Sigmoid colon (tissue), 7 donors: Measurements from ENCODE around the gene ZCCHC24. TPM values are rescaled to one million over a fixed set of nuclear protein-coding genes. Genes with fewer than 3 reads are reported as not detected.

Experiments used
- DNase-seq: peaks from one replicate; pipeline ENCODE4 v3.0.0-alpha.2; 2019
- H3K27ac ChIP-seq, 4 donors: fragments of 200-600 bp; sonication (generic); one replicate each; pipeline ENCODE4 v1.5.1; 2016 to 2019; ENCODE audit warnings: mild to moderate bottlenecking in 1 of 4
- H3K27me3 ChIP-seq, 3 donors: fragments of 200-600 bp; sonication (generic); one replicate each; pipeline ENCODE4 v1.5.1; 2019; ENCODE audit warnings: mild to moderate bottlenecking in 1 of 3
- H3K36me3 ChIP-seq, 4 donors: fragments of 200-600 bp; sonication (generic); one replicate each; pipeline ENCODE4 v1.5.1; 2016 to 2019
- H3K4me1 ChIP-seq, 4 donors: fragments of 200-600 bp; sonication (generic); one replicate each; pipeline ENCODE4 v1.5.1; 2017 to 2019
- H3K4me3 ChIP-seq, 4 donors: fragments of 200-600 bp; sonication (generic); one replicate each; pipeline ENCODE4 v1.5.1; 2017 to 2019; ENCODE audit warnings: mild to moderate bottlenecking in 2 of 4, moderate library complexity in 1 of 4
- H3K9me3 ChIP-seq, 4 donors: fragments of 200-600 bp in 3 of 4; sonication (generic) in 3 of 4; one replicate each; pipeline versions ENCODE4 v1.5.1 to v1.6.1; 2013 to 2019
- CTCF ChIP-seq, 4 experiments: fragments of 450-650 bp in 3 of 4; fragments of 200-600 bp in 1 of 4; IDR thresholded peaks; one replicate each; pipeline ENCODE4 v1.5.1; 2016 to 2019; ENCODE audit warnings: antibody characterized with exemption in 4 of 4, mild to moderate bottlenecking in 3 of 4, moderate library complexity in 2 of 4
- EP300 ChIP-seq, 4 donors: sonication (generic); formaldehyde crosslinking; IDR thresholded peaks; one replicate each; pipeline ENCODE4 v1.6.1; 2017; ENCODE audit warnings: antibody characterized with exemption in 4 of 4
- POLR2A ChIP-seq, 2 donors: fragments of 450-650 bp; IDR thresholded peaks; one replicate each; pipeline ENCODE4 v1.6.1; 2016; ENCODE audit warnings: antibody characterized with exemption in 2 of 2, mild to moderate bottlenecking in 2 of 2, moderate library complexity in 2 of 2
- POLR2AphosphoS5 ChIP-seq, 4 donors: sonication (generic); formaldehyde crosslinking; IDR thresholded peaks; one replicate each; pipeline ENCODE4 v1.6.1; 2017; ENCODE audit warnings: antibody characterized with exemption in 4 of 4
- WGBS, 2 donors: extraction: QIAGEN DNeasy Blood & Tissue Kit; methylation state at CpG; one replicate each; pipeline ENCODE4 v1.1.7; 2013; 5-methylcytosine and 5-hydroxymethylcytosine counted together
- intact Hi-C: fragments of 100-400 bp; cut with DNase I; formaldehyde crosslinking; loops from one replicate; pipeline ENCODE4 v1.15.1; 2023
- polyA plus RNA-seq, 3 donors: library from polyadenylated mRNA; stranded (reverse); fragments of 200-250 nt; gene quantifications; one replicate each; pipeline ENCODE4 v1.2.3, GENCODE V29; 2013
- total RNA-seq, 4 donors: library from RNA; depleted of rRNA; stranded (reverse); fragments of >200 nt; gene quantifications; one replicate each; pipeline ENCODE4 v1.1.0, GENCODE V29; 2016
- donor health status: healthy with polysubstance abuse.
- donor health status: Bipolar disorder and iron deficiency.
- donor health status: healthy.

The ZCCHC24 gene
- total and polyA plus RNA-seq, 7 donors, result 7.6 to 141 (median 82.6) TPM

GRCh38 chr10:79425074-79425532, 20.3 kb downstream of the ZCCHC24 start:
- Histone ChIP-seq H3K9me3 (no peaks in the 10 kb centered on the region), H3K4me1 (peaks cover 0 to 70% (median 43%) of the 10 kb centered on the region in 4 donors), H3K36me3 (peaks cover 0 to 42% (median 5%) of the 10 kb centered on the region in 4 donors), H3K4me3 (no peak overlapping the region), H3K27me3 (no peaks in the 10 kb centered on the region), H3K27ac (peak overlapping the region in 3 of 4 donors; percentile 65 to 98 (median 69))
- DNase-seq, result peak; percentile 69
- intact Hi-C loops, result no loop called here
- WGBS, 2 donors, result 69 to 71% methylated on average over 5 of the region's 5 CpGs
- TF ChIP-seq EP300 (IDR thresholded peaks at IDR 0.05), result no peak
- no peak for TF ChIP-seq CTCF (IDR thresholded peaks at IDR 0.05)
- TF ChIP-seq POLR2A (IDR thresholded peaks at IDR 0.05), result no peak
- no peak for TF ChIP-seq POLR2AphosphoS5 (IDR thresholded peaks at IDR 0.05)

GRCh38 chr10:79424221-79425073, 21.0 kb downstream of the ZCCHC24 start:
- TF ChIP-seq POLR2AphosphoS5 (IDR thresholded peaks at IDR 0.05), result peak in 3 of 4 donors; percentile 32 to 62 (median 41)
- peak in 2 of 4 donors; percentile 40 to 49 for TF ChIP-seq EP300 (IDR thresholded peaks at IDR 0.05)
- TF ChIP-seq CTCF (IDR thresholded peaks at IDR 0.05), result no peak
- TF ChIP-seq POLR2A (IDR thresholded peaks at IDR 0.05), result no peak
- no peak overlapping the region for H3K4me3 ChIP-seq
- no peaks in the 10 kb centered on the region for H3K9me3 ChIP-seq
- DNase-seq, result peak; percentile 84
- peak overlapping the region in 3 of 4 donors; percentile 65 to 98 (median 69) for H3K27ac ChIP-seq
- H3K36me3 ChIP-seq, result peaks cover 0 to 38% (median 2%) of the 10 kb centered on the region in 4 donors
- WGBS, 2 donors, result 28 to 67% methylated on average over 11 of the region's 11 CpGs
- H3K4me1 ChIP-seq, result peaks cover 0 to 70% (median 40%) of the 10 kb centered on the region in 4 donors
- H3K27me3 ChIP-seq, result no peaks in the 10 kb centered on the region
- intact Hi-C loops, result no loop called here

- peaks cover 0 to 91% (median 44%) of the 10 kb centered on the region in 4 donors for H3K4me1 ChIP-seq
- no peaks in the 10 kb centered on the region for H3K9me3 ChIP-seq
- WGBS, 2 donors, result 76 to 84% methylated on average over 9 of the region's 9 CpGs
- intact Hi-C loops, result no loop called here
- H3K36me3 ChIP-seq, result peaks cover 0 to 43% (median 5%) of the 10 kb centered on the region in 4 donors
- no peak overlapping the region for H3K4me3 ChIP-seq
- DNase-seq, result peak; percentile 88
- peak overlapping the region in 3 of 4 donors; percentile 63 to 98 (median 69) for H3K27ac ChIP-seq
- H3K27me3 ChIP-seq, result no peaks in the 10 kb centered on the region
- no peak for TF ChIP-seq EP300 (IDR thresholded peaks at IDR 0.05)
- TF ChIP-seq POLR2AphosphoS5 (IDR thresholded peaks at IDR 0.05), result peak in 1 of 4 donors; percentile 42
- TF ChIP-seq CTCF (IDR thresholded peaks at IDR 0.05), result no peak
Observed at GRCh38 chr10:79422178-79422892, 23.1 kb downstream of the ZCCHC24 start.

- no peaks in the 10 kb centered on the region for H3K9me3 ChIP-seq
- peaks cover 0 to 52% (median 5%) of the 10 kb centered on the region in 4 donors for H3K36me3 ChIP-seq
- peak overlapping the region in 3 of 4 donors; percentile 63 to 98 (median 69) for H3K27ac ChIP-seq
- intact Hi-C loops, result no loop called here
- H3K4me1 ChIP-seq, result peaks cover 0 to 98% (median 48%) of the 10 kb centered on the region in 4 donors
- TF ChIP-seq POLR2AphosphoS5 (IDR thresholded peaks at IDR 0.05) (no peak), CTCF (IDR thresholded peaks at IDR 0.05) (no peak), EP300 (IDR thresholded peaks at IDR 0.05) (no peak), POLR2A (IDR thresholded peaks at IDR 0.05) (no peak)
- DNase-seq, result peak; percentile 59
- H3K27me3 ChIP-seq, result no peaks in the 10 kb centered on the region
- no peak overlapping the region for H3K4me3 ChIP-seq
- WGBS, 2 donors, result 84 to 85% methylated on average over 12 of the region's 12 CpGs
Observed at GRCh38 chr10:79420974-79421688, 24.3 kb downstream of the ZCCHC24 start.
